ENCODE results near the gene LRPAP1.

LRPAP1 gene

GRCh38 chr4:3499710-3500109 lies 32.5 kb downstream of the LRPAP1 start:
- no peak for DNase-seq

GRCh38 chr4:3498901-3499510 lies 33.2 kb downstream of the LRPAP1 start:
- peak; percentile 69 to 91 (median 87) for DNase-seq

GRCh38 chr4:3498407-3498806 lies 33.8 kb downstream of the LRPAP1 start:
- no peak for DNase-seq

GRCh38 chr4:3497523-3498389 lies 34.5 kb downstream of the LRPAP1 start:
- DNase-seq = peak in 1 of 3 experiments; percentile 5

GRCh38 chr4:3497095-3497494 lies 35.1 kb downstream of the LRPAP1 start:
- no peak for DNase-seq

GRCh38 chr4:3496021-3496420 lies 36.2 kb downstream of the LRPAP1 start:
- DNase-seq = no peak

GRCh38 chr4:3495204-3495975 lies 36.8 kb downstream of the LRPAP1 start:
- no peak for DNase-seq

GRCh38 chr4:3494462-3494871 lies 37.8 kb downstream of the LRPAP1 start:
- peak in 1 of 3 experiments; percentile 30 for DNase-seq

- peak in 1 of 3 experiments; percentile 30 for DNase-seq
Observed at GRCh38 chr4:3493720-3494461, 38.3 kb downstream of the LRPAP1 start.

GRCh38 chr4:3492741-3493719 lies 39.2 kb downstream of the LRPAP1 start:
- peak in 2 of 3 experiments; percentile 53 to 58 for DNase-seq

GRCh38 chr4:3491681-3492405 lies 40.4 kb downstream of the LRPAP1 start:
- peak in 2 of 3 experiments; percentile 48 to 71 for DNase-seq

- DNase-seq = peak in 2 of 3 experiments; percentile 32 to 36
Observed at GRCh38 chr4:3489451-3489962, 42.7 kb downstream of the LRPAP1 start.

- peak in 1 of 3 experiments; percentile 14 for DNase-seq
Observed at GRCh38 chr4:3488820-3489219, 43.4 kb downstream of the LRPAP1 start.

GRCh38 chr4:3487861-3488260 lies 44.4 kb downstream of the LRPAP1 start:
- peak in 1 of 3 experiments; percentile 26 for DNase-seq

GRCh38 chr4:3486541-3487540 lies 45.4 kb downstream of the LRPAP1 start:
- peak in 2 of 3 experiments; percentile 68 to 81 for DNase-seq

- DNase-seq = no peak
Observed at GRCh38 chr4:3485886-3486540, 46.2 kb downstream of the LRPAP1 start.

GRCh38 chr4:3485011-3485791 lies 47.0 kb downstream of the LRPAP1 start:
- DNase-seq = peak in 2 of 3 experiments; percentile 32 to 52
